IMR-90 (cell line): ENCODE results near the gene SLX4. TPM values are rescaled to one million over a fixed set of nuclear protein-coding genes. Genes with fewer than 3 reads are reported as not detected.

Source experiments
- ATAC-seq: fragments of 200-7000 bp; cut with Tn5 transposase; 2 replicates; pipeline ENCODE4 v1.9.1; 2020; ENCODE audit warnings: low read depth, mild to moderate bottlenecking, moderate library complexity
- BruUV-seq: library from RNA; stranded (reverse); fragments of 400-500 nt; replicated peaks from 2 replicates; lab custom pipeline; 2021; lab: Mats Ljungman, UMichigan
- CTCF ChIA-PET: fragments of 300-600 bp; formaldehyde crosslinking; extraction: SDS; loops from one replicate; lab custom pipeline; 2021; ENCODE audit warnings: antibody characterized with exemption; lab: Yijun Ruan, JAX
- POLR2A ChIA-PET: fragments of 300-600 bp; sonication (Branson Sonifier 250); formaldehyde crosslinking; loops from one replicate; lab custom pipeline; 2022; ENCODE audit warnings: antibody characterized with exemption; ENCODE audit not compliant: unreplicated experiment; lab: Charles Lee
- DNase-seq: peaks from one replicate; pipeline ENCODE4 v3.0.0; 2013
- H2AFZ ChIP-seq: replicated peaks from 2 replicates; pipeline ENCODE3; 2013; ENCODE audit warnings: low read length, mild to moderate bottlenecking; ENCODE audit not compliant: poor library complexity
- H2AK5ac ChIP-seq: 2 replicates; pipeline ENCODE4 v1.6.1; 2013; ENCODE audit warnings: low read depth, low read length, inconsistent platforms
- H2AK9ac ChIP-seq: replicated peaks from 2 replicates; pipeline ENCODE3; 2013; ENCODE audit warnings: mild to moderate bottlenecking, low read depth, low read length, moderate library complexity; ENCODE audit not compliant: poor library complexity
- H2BK120ac ChIP-seq: 2 replicates; pipeline ENCODE4 v1.6.1; 2013; ENCODE audit warnings: low read depth, low read length, inconsistent platforms
- H2BK15ac ChIP-seq: 3 replicates; pipeline ENCODE4 v1.6.1; 2013; ENCODE audit warnings: low read depth, low read length, inconsistent platforms
- H2BK20ac ChIP-seq: 2 replicates; pipeline ENCODE4 v1.6.1; 2013; ENCODE audit warnings: low read depth, mild to moderate bottlenecking, inconsistent platforms, low read length, moderate library complexity
- H2BK5ac ChIP-seq: 2 replicates; pipeline ENCODE4 v1.6.1; 2013; ENCODE audit warnings: mild to moderate bottlenecking, low read depth, low read length, inconsistent platforms; ENCODE audit not compliant: poor library complexity, severe bottlenecking
- H3K14ac ChIP-seq: replicated peaks from 2 replicates; pipeline ENCODE4 v1.6.1; 2013; ENCODE audit warnings: low read depth, low read length, inconsistent platforms
- H3K18ac ChIP-seq: 2 replicates; pipeline ENCODE4 v1.6.1; 2013; ENCODE audit warnings: low read depth, low read length, control low read depth
- H3K23ac ChIP-seq: 2 replicates; pipeline ENCODE4 v1.6.1; 2013; ENCODE audit warnings: low read depth, low read length, inconsistent platforms
- H3K27ac ChIP-seq: 2 replicates; pipeline ENCODE4 v1.5.1; 2013; ENCODE audit warnings: mild to moderate bottlenecking, control low read depth, low read length; ENCODE audit not compliant: insufficient read depth
- H3K27me3 ChIP-seq: 2 replicates; pipeline ENCODE4 v1.6.1; 2013; ENCODE audit warnings: low read length; ENCODE audit not compliant: control insufficient read depth, insufficient read depth
- H3K36me3 ChIP-seq: 2 replicates; pipeline ENCODE4 v1.6.1; 2013; ENCODE audit warnings: low read length, mixed read lengths; ENCODE audit not compliant: control insufficient read depth, insufficient read depth
- H3K4ac ChIP-seq: 2 replicates; pipeline ENCODE4 v1.6.1; 2013; ENCODE audit warnings: low read depth, low read length, inconsistent platforms
- H3K4me1 ChIP-seq: 2 replicates; pipeline ENCODE4 v1.6.1; 2013; ENCODE audit warnings: low read length, mixed read lengths; ENCODE audit not compliant: control insufficient read depth, insufficient read depth
- H3K4me2 ChIP-seq: 2 replicates; pipeline ENCODE4 v1.6.1; 2013; ENCODE audit warnings: low read depth, mild to moderate bottlenecking, control low read depth, low read length, moderate library complexity
- H3K4me3 ChIP-seq: 2 replicates; pipeline ENCODE4 v1.5.1; 2013; ENCODE audit warnings: low read depth, mild to moderate bottlenecking, control low read depth, low read length, moderate library complexity; ENCODE audit not compliant: insufficient read depth
- H3K56ac ChIP-seq: 2 replicates; pipeline ENCODE4 v1.6.1; 2013; ENCODE audit warnings: low read length, inconsistent platforms; ENCODE audit not compliant: insufficient read depth; ENCODE audit errors: extremely low read depth
- H3K79me1 ChIP-seq, 2 experiments: 2 replicates each; pipeline ENCODE4 v1.6.1; 2013; ENCODE audit warnings: low read length in 2 of 2, inconsistent platforms in 1 of 2, low read depth in 1 of 2
- H3K9ac ChIP-seq: 2 replicates; pipeline ENCODE4 v1.6.1; 2013; ENCODE audit warnings: low read depth, low read length, control low read depth
- H3K9me1 ChIP-seq: 2 replicates; pipeline ENCODE4 v1.6.1; 2013; ENCODE audit warnings: low read length, inconsistent platforms; ENCODE audit not compliant: insufficient read depth
- H3K9me3 ChIP-seq: 2 replicates; pipeline ENCODE4 v1.6.1; 2013; ENCODE audit warnings: low read length; ENCODE audit not compliant: control insufficient read depth, insufficient read depth
- H4K20me1 ChIP-seq: 2 replicates; pipeline ENCODE4 v1.6.1; 2013; ENCODE audit warnings: low read length, inconsistent platforms; ENCODE audit not compliant: insufficient read depth
- H4K5ac ChIP-seq: 2 replicates; pipeline ENCODE4 v1.6.1; 2013; ENCODE audit warnings: mild to moderate bottlenecking, low read depth, low read length, control low read depth
- H4K8ac ChIP-seq, 2 experiments: 2 replicates each; pipeline ENCODE4 v1.6.1; 2013; ENCODE audit warnings: low read depth in 2 of 2, low read length in 2 of 2, control low read depth in 1 of 2, inconsistent platforms in 1 of 2
- H4K91ac ChIP-seq: 2 replicates; pipeline ENCODE4 v1.6.1; 2013; ENCODE audit warnings: low read depth, low read length, inconsistent platforms; ENCODE audit not compliant: insufficient read depth
- MAFK ChIP-seq: IDR thresholded peaks from 2 replicates; pipeline ENCODE4 v1.6.1; 2012; ENCODE audit warnings: low read depth, low read length, improper control_type of control experiment
- MXI1 ChIP-seq: IDR thresholded peaks from 2 replicates; pipeline ENCODE4 v1.6.1; 2012; ENCODE audit warnings: low read depth, mild to moderate bottlenecking, low read length, moderate library complexity, borderline replicate concordance
- NFE2L2 ChIP-seq: fragments of 150-350 bp; IDR thresholded peaks from 2 replicates; pipeline ENCODE4 v1.6.1; 2016; ENCODE audit warnings: low read depth, mild to moderate bottlenecking, low read length
- POLR2A ChIP-seq: IDR thresholded peaks from 2 replicates; pipeline ENCODE4 v1.6.1; 2012; ENCODE audit warnings: mild to moderate bottlenecking, low read depth, low read length
- RAD21 ChIP-seq: IDR thresholded peaks from 2 replicates; pipeline ENCODE4 v1.6.1; 2012; ENCODE audit warnings: low read length, improper control_type of control experiment
- RCOR1 ChIP-seq: IDR thresholded peaks from 2 replicates; pipeline ENCODE4 v1.6.1; 2012; ENCODE audit warnings: mild to moderate bottlenecking, low read length, improper control_type of control experiment; ENCODE audit not compliant: insufficient replicate concordance
- WGBS, 2 experiments: methylation state at CpG; one replicate each; pipeline versions ENCODE4 v1.1.5 to v1.1.7; 2013; ENCODE audit warnings: missing lambda C conversion rate in 2 of 2; ENCODE audit not compliant: insufficient read length in 1 of 2; ENCODE audit errors: extremely low coverage in 2 of 2; 5-methylcytosine and 5-hydroxymethylcytosine counted together
- dilution Hi-C: fragments of 300-500 bp; cut with HindIII; formaldehyde crosslinking; loops from one replicate; pipeline ENCODE4 v1.14.3; 2018; ENCODE audit warnings: low sequenced_read_pairs; ENCODE audit not compliant: unreplicated experiment
- in situ Hi-C: fragments of 300-500 bp; cut with MboI; formaldehyde crosslinking; loops from 3 replicates; pipeline ENCODE4 v1.14.3; 2019; ENCODE audit warnings: low sequenced_read_pairs, inconsistent platforms, mixed read lengths
- intact Hi-C: fragments of 100-400 bp; cut with micrococcal nuclease; formaldehyde crosslinking; loops from 2 replicates; pipeline ENCODE4 v1.10.0; 2022
- polyA plus RNA-seq, 3 experiments: library from polyadenylated mRNA; depleted of rRNA; stranded (reverse); fragments of >200 nt; gene quantifications; 2 replicates each; pipeline ENCODE4 v1.2.3, GENCODE V29; 2012; ENCODE audit warnings: low replicate concordance in 1 of 3
- total RNA-seq: library from RNA; depleted of rRNA; stranded (reverse); fragments of >200 nt; gene quantifications from 2 replicates; pipeline ENCODE4 v1.2.3, GENCODE V29; 2012
- TF ChIP-seq, protein P1 (sequence below): fragments of 150-350 bp; IDR thresholded peaks from 2 replicates; pipeline ENCODE4 v1.6.1; 2017; ENCODE audit warnings: mild to moderate bottlenecking, antibody characterized with exemption, low read length, low read depth
- TF ChIP-seq, protein P2 (sequence below): conservative IDR thresholded peaks from 2 replicates; pipeline ENCODE4 v1.5.1; 2012; ENCODE audit warnings: mild to moderate bottlenecking, low read depth, low read length, improper control_type of control experiment

The SLX4 gene
- total and polyA plus RNA-seq, 2 of the 4 experiments (the other 2 are of a cell fraction) = 1.3 to 3.1 TPM

DNA sequence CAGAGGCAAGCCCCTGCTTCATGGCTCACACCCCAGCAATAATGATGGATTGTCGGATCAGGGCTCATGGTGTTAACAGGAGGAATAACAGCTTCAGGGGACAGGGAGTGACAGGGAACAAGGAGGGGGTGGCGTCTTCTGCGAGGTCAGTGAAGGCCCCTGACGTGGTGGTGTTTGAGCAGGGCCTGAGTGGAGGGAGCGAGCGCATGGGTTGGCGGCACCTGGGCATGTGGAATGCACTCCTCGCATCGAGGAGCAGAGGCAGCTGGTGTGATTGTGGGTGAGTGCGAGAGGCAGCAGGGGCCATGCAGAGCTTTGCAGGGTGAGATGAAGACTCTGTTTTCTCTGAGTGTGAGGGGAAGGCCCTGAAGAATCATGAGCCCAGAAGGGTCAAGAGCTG, 77.3 kb downstream of the SLX4 start:
- no peak for ATAC-seq
- 96% methylated on average over 8 of the region's 10 CpGs; no CpG with 5 or more reads in 1 of the 2 experiments for WGBS, 2 experiments
- no peak overlapping the region for H4K8ac ChIP-seq

More for the DNA sequence above, 77.3 kb downstream of the SLX4 start:
- H3K18ac ChIP-seq = no peak overlapping the region; the same call in 1 of the 2 replicates
- no peak overlapping the region for H3K27ac ChIP-seq
- ChIA-PET CTCF (no interaction called here), POLR2A (interaction anchor here (0.6 kb wide), 1 partner anchor 85 kb away, joined by 4 read pairs; no protein-coding TSS in a partner anchor)
- H4K20me1 ChIP-seq = peaks cover 7% of the 10 kb centered on the region; the same call in 1 of the 2 replicates
- dilution Hi-C loops (no loop called here), intact Hi-C loops (no loop called here), in situ Hi-C loops (no loop called here)
- no peaks in the 10 kb centered on the region for H3K27me3 ChIP-seq
- no peak overlapping the region for H3K4me3 ChIP-seq
- peaks cover 28% of the 10 kb centered on the region for H3K36me3 ChIP-seq
- H4K5ac ChIP-seq = peak overlapping the region; percentile 45; the same call in 1 of the 2 replicates
- no peak overlapping the region for H2AFZ ChIP-seq
- peaks cover 20% of the 10 kb centered on the region for H3K4me1 ChIP-seq
- peak overlapping the region; percentile 31 for H2BK5ac ChIP-seq
- H2BK20ac ChIP-seq = peak overlapping the region; percentile 70; the same call in 1 of the 2 replicates
- 0 out of 4 replicates have a peak, but pooled peaks cover 0 to 8% of the 10 kb centered on the region in 2 experiments for H3K79me1 ChIP-seq
- no peak overlapping the region for H4K91ac ChIP-seq
- no peak overlapping the region for H3K4ac ChIP-seq
- DNase-seq = no peak
- H3K23ac ChIP-seq = no peak overlapping the region
- H3K14ac ChIP-seq = no peak overlapping the region
- no peak overlapping the region for H3K4me2 ChIP-seq
- no peak overlapping the region for H3K56ac ChIP-seq
- no peak overlapping the region for H2AK9ac ChIP-seq
- no peaks in the 10 kb centered on the region for H3K9me3 ChIP-seq
- no peak for TF ChIP-seq POLR2A
- no peak for TF ChIP-seq RAD21
- TF ChIP-seq, protein P1, sequence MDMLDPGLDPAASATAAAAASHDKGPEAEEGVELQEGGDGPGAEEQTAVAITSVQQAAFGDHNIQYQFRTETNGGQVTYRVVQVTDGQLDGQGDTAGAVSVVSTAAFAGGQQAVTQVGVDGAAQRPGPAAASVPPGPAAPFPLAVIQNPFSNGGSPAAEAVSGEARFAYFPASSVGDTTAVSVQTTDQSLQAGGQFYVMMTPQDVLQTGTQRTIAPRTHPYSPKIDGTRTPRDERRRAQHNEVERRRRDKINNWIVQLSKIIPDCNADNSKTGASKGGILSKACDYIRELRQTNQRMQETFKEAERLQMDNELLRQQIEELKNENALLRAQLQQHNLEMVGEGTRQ = no peak
- TF ChIP-seq MAFK = no peak
- no peak for TF ChIP-seq NFE2L2
- TF ChIP-seq MXI1 = no peak
- TF ChIP-seq, protein P2, sequence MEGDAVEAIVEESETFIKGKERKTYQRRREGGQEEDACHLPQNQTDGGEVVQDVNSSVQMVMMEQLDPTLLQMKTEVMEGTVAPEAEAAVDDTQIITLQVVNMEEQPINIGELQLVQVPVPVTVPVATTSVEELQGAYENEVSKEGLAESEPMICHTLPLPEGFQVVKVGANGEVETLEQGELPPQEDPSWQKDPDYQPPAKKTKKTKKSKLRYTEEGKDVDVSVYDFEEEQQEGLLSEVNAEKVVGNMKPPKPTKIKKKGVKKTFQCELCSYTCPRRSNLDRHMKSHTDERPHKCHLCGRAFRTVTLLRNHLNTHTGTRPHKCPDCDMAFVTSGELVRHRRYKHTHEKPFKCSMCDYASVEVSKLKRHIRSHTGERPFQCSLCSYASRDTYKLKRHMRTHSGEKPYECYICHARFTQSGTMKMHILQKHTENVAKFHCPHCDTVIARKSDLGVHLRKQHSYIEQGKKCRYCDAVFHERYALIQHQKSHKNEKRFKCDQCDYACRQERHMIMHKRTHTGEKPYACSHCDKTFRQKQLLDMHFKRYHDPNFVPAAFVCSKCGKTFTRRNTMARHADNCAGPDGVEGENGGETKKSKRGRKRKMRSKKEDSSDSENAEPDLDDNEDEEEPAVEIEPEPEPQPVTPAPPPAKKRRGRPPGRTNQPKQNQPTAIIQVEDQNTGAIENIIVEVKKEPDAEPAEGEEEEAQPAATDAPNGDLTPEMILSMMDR = no peak
- TF ChIP-seq RCOR1 = no peak
- peaks cover 32% of the 10 kb centered on the region for H3K9me1 ChIP-seq
- peak overlapping the region; percentile 66; the same call in 1 of the 2 replicates for H2AK5ac ChIP-seq
- H2BK120ac ChIP-seq = 0 out of 2 replicates have a peak overlapping the region, but pooled peaks have one; percentile 13
- H3K9ac ChIP-seq = no peak overlapping the region
- no peak overlapping the region for H2BK15ac ChIP-seq
- BruUV-seq = no TSS peak
